WTC11 (cell line): ENCODE results near the gene ALKBH4.
"Not testable (repeated sequence)": the region's sequence is repeated elsewhere in the genome, so short reads cannot be mapped to it uniquely, and the experiment has no call there.

ENCODE experiments used
- CBFB ChIP-seq: sonication (generic); formaldehyde crosslinking; IDR thresholded peaks from 2 replicates; pipeline ENCODE4 v1.8.1; 2022; ENCODE audit warnings: mild to moderate bottlenecking, low read depth, missing genetic modification reagents
- NR2C2 ChIP-seq: sonication (generic); formaldehyde crosslinking; IDR thresholded peaks from 2 replicates; pipeline ENCODE4 v1.8.0; 2022; ENCODE audit warnings: mild to moderate bottlenecking, missing genetic modification reagents
- RELA ChIP-seq: sonication (generic); formaldehyde crosslinking; IDR thresholded peaks from 2 replicates; pipeline ENCODE4 v1.8.1; 2022; ENCODE audit warnings: missing genetic modification reagents, mild to moderate bottlenecking, borderline replicate concordance
- TCF7 ChIP-seq: sonication (generic); formaldehyde crosslinking; IDR thresholded peaks from 2 replicates; pipeline ENCODE4 v1.8.0; 2022; ENCODE audit warnings: mild to moderate bottlenecking, low read depth, missing genetic modification reagents, moderate library complexity
- ZNF219 ChIP-seq: sonication (generic); formaldehyde crosslinking; IDR thresholded peaks from 2 replicates; pipeline ENCODE4 v1.8.0; 2023; ENCODE audit warnings: missing genetic modification reagents, mild to moderate bottlenecking, borderline replicate concordance
- ZNF232 ChIP-seq: sonication (generic); formaldehyde crosslinking; IDR thresholded peaks from 2 replicates; pipeline ENCODE4 v1.8.0; 2022; ENCODE audit warnings: mild to moderate bottlenecking, missing genetic modification reagents
- TF ChIP-seq, protein P1 (sequence below): fragments of 200-600 bp; IDR thresholded peaks from 2 replicates; pipeline ENCODE4 v1.8.0; 2022; ENCODE audit warnings: antibody characterized with exemption
- TF ChIP-seq, protein P2 (sequence below): sonication (generic); formaldehyde crosslinking; IDR thresholded peaks from 2 replicates; pipeline ENCODE4 v1.8.1; 2023; ENCODE audit warnings: mild to moderate bottlenecking, moderate library complexity, missing genetic modification reagents
- TF ChIP-seq, protein P3 (sequence below): sonication (generic); formaldehyde crosslinking; IDR thresholded peaks from 2 replicates; pipeline ENCODE4 v1.8.0; 2022; ENCODE audit warnings: mild to moderate bottlenecking, missing genetic modification reagents
- TF ChIP-seq, protein P4 (sequence below): sonication (generic); formaldehyde crosslinking; IDR thresholded peaks from 2 replicates; pipeline ENCODE4 v1.8.1; 2022; ENCODE audit warnings: low read depth, missing genetic modification reagents, borderline replicate concordance
- TF ChIP-seq, protein P5 (sequence below): sonication (generic); formaldehyde crosslinking; IDR thresholded peaks from 2 replicates; pipeline ENCODE4 v1.8.1; 2023; ENCODE audit warnings: mild to moderate bottlenecking, missing genetic modification reagents, borderline replicate concordance
- TF ChIP-seq, protein P6 (sequence below): sonication (generic); formaldehyde crosslinking; conservative IDR thresholded peaks from 2 replicates; pipeline ENCODE4 v1.8.1; 2022; ENCODE audit warnings: mild to moderate bottlenecking, missing genetic modification reagents
- TF ChIP-seq, protein P7 (sequence below): sonication (generic); formaldehyde crosslinking; IDR thresholded peaks from 2 replicates; pipeline ENCODE4 v1.8.1; 2022; ENCODE audit warnings: low read depth, mild to moderate bottlenecking, moderate library complexity, missing genetic modification reagents, borderline replicate concordance

DNA sequence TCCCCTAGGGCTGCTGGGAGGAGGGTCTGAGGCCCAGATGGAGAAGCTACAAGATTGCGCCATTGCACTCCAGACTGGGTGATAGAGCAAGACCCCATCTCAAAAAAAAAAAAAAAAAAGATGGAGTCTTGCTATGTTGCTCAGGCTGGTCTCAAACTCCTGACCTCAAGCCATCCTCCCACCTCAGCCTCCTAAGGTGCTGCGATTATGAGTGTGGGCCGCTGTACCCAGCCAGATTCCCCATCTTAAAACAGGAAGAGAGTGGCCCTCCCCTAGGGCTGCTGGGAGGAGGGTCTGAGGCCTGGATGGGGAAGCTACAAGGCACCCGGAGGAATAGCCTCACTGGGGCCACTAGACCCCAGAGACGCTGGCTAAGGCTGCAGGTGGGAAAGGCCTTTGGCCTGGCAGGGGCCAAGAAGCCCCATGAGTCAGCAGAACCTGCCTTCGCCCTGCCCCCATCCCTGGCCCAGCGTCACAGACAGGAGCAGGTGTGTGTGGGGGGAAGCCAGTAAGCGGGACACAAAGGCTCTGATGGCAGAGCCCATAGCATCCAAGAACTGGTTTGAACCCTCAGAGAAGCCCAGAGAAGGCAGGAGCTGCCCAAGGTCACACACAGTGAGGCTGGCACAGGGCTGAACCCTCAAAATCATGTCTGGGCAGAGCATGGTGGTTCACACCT, 42.9 kb upstream of the ALKBH4 start:
- not testable (repeated sequence) for TF ChIP-seq NR2C2, ZNF232, ZNF219, RELA, TCF7, CBFB (CRISPR knock-in tag)
- TF ChIP-seq, protein P1, sequence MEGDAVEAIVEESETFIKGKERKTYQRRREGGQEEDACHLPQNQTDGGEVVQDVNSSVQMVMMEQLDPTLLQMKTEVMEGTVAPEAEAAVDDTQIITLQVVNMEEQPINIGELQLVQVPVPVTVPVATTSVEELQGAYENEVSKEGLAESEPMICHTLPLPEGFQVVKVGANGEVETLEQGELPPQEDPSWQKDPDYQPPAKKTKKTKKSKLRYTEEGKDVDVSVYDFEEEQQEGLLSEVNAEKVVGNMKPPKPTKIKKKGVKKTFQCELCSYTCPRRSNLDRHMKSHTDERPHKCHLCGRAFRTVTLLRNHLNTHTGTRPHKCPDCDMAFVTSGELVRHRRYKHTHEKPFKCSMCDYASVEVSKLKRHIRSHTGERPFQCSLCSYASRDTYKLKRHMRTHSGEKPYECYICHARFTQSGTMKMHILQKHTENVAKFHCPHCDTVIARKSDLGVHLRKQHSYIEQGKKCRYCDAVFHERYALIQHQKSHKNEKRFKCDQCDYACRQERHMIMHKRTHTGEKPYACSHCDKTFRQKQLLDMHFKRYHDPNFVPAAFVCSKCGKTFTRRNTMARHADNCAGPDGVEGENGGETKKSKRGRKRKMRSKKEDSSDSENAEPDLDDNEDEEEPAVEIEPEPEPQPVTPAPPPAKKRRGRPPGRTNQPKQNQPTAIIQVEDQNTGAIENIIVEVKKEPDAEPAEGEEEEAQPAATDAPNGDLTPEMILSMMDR: not testable (repeated sequence)
- TF ChIP-seq, protein P2, sequence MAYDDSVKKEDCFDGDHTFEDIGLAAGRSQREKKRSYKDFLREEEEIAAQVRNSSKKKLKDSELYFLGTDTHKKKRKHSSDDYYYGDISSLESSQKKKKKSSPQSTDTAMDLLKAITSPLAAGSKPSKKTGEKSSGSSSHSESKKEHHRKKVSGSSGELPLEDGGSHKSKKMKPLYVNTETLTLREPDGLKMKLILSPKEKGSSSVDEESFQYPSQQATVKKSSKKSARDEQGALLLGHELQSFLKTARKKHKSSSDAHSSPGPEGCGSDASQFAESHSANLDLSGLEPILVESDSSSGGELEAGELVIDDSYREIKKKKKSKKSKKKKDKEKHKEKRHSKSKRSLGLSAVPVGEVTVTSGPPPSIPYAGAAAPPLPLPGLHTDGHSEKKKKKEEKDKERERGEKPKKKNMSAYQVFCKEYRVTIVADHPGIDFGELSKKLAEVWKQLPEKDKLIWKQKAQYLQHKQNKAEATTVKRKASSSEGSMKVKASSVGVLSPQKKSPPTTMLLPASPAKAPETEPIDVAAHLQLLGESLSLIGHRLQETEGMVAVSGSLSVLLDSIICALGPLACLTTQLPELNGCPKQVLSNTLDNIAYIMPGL: not testable (repeated sequence)
- TF ChIP-seq, protein P3, sequence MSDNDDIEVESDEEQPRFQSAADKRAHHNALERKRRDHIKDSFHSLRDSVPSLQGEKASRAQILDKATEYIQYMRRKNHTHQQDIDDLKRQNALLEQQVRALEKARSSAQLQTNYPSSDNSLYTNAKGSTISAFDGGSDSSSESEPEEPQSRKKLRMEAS (CRISPR knock-in tag): not testable (repeated sequence)
- TF ChIP-seq, protein P4, sequence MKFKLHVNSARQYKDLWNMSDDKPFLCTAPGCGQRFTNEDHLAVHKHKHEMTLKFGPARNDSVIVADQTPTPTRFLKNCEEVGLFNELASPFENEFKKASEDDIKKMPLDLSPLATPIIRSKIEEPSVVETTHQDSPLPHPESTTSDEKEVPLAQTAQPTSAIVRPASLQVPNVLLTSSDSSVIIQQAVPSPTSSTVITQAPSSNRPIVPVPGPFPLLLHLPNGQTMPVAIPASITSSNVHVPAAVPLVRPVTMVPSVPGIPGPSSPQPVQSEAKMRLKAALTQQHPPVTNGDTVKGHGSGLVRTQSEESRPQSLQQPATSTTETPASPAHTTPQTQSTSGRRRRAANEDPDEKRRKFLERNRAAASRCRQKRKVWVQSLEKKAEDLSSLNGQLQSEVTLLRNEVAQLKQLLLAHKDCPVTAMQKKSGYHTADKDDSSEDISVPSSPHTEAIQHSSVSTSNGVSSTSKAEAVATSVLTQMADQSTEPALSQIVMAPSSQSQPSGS (CRISPR knock-in tag): not testable (repeated sequence)
- TF ChIP-seq, protein P5, sequence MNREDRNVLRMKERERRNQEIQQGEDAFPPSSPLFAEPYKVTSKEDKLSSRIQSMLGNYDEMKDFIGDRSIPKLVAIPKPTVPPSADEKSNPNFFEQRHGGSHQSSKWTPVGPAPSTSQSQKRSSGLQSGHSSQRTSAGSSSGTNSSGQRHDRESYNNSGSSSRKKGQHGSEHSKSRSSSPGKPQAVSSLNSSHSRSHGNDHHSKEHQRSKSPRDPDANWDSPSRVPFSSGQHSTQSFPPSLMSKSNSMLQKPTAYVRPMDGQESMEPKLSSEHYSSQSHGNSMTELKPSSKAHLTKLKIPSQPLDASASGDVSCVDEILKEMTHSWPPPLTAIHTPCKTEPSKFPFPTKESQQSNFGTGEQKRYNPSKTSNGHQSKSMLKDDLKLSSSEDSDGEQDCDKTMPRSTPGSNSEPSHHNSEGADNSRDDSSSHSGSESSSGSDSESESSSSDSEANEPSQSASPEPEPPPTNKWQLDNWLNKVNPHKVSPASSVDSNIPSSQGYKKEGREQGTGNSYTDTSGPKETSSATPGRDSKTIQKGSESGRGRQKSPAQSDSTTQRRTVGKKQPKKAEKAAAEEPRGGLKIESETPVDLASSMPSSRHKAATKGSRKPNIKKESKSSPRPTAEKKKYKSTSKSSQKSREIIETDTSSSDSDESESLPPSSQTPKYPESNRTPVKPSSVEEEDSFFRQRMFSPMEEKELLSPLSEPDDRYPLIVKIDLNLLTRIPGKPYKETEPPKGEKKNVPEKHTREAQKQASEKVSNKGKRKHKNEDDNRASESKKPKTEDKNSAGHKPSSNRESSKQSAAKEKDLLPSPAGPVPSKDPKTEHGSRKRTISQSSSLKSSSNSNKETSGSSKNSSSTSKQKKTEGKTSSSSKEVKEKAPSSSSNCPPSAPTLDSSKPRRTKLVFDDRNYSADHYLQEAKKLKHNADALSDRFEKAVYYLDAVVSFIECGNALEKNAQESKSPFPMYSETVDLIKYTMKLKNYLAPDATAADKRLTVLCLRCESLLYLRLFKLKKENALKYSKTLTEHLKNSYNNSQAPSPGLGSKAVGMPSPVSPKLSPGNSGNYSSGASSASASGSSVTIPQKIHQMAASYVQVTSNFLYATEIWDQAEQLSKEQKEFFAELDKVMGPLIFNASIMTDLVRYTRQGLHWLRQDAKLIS (CRISPR knock-in tag): not testable (repeated sequence)
- TF ChIP-seq, protein P6, sequence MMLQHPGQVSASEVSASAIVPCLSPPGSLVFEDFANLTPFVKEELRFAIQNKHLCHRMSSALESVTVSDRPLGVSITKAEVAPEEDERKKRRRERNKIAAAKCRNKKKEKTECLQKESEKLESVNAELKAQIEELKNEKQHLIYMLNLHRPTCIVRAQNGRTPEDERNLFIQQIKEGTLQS (CRISPR knock-in tag): not testable (repeated sequence)
- TF ChIP-seq, protein P7, sequence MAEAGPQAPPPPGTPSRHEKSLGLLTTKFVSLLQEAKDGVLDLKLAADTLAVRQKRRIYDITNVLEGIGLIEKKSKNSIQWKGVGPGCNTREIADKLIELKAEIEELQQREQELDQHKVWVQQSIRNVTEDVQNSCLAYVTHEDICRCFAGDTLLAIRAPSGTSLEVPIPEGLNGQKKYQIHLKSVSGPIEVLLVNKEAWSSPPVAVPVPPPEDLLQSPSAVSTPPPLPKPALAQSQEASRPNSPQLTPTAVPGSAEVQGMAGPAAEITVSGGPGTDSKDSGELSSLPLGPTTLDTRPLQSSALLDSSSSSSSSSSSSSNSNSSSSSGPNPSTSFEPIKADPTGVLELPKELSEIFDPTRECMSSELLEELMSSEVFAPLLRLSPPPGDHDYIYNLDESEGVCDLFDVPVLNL (CRISPR knock-in tag): not testable (repeated sequence)
